Natural killer cell (primary cell): Measurements from ENCODE around the gene ZMIZ1. TPM values are rescaled to one million over a fixed set of nuclear protein-coding genes. Genes with fewer than 3 reads are reported as not detected.

ENCODE experiments used
- ATAC-seq, 3 donors: fragments of 150-1000 bp in 2 of 3; fragments of 200-7000 bp in 1 of 3; cut with Tn5 transposase; 1 replicate in 1 of 3; 2 replicates in 2 of 3; pipeline ENCODE4 v1.10.0; 2021; ENCODE audit warnings: mild to moderate bottlenecking in 2 of 3, moderate library complexity in 2 of 3
- DNase-seq, 2 donors: peaks; one replicate each; pipeline versions ENCODE4 v3.0.0 to v3.0.0-alpha.2; 2013 to 2021; ENCODE audit warnings: mixed read lengths in 1 of 2
- H3K27ac ChIP-seq: one replicate; pipeline ENCODE4 v1.5.1; 2013; ENCODE audit warnings: mild to moderate bottlenecking, low read length
- H3K27me3 ChIP-seq: one replicate; pipeline ENCODE4 v1.6.1; 2013; ENCODE audit warnings: low read length; ENCODE audit not compliant: control insufficient read depth, insufficient read depth
- H3K36me3 ChIP-seq: one replicate; pipeline ENCODE4 v1.6.1; 2013; ENCODE audit warnings: low read length; ENCODE audit not compliant: control insufficient read depth, insufficient read depth
- H3K4me1 ChIP-seq: one replicate; pipeline ENCODE4 v1.6.1; 2013; ENCODE audit warnings: low read length; ENCODE audit not compliant: control insufficient read depth, insufficient read depth
- H3K4me3 ChIP-seq: one replicate; pipeline ENCODE4 v1.5.1; 2013; ENCODE audit warnings: low read length
- H3K9me3 ChIP-seq: one replicate; pipeline ENCODE4 v1.6.1; 2013; ENCODE audit warnings: low read length; ENCODE audit not compliant: control insufficient read depth, insufficient read depth
- H3K27ac Mint-ChIP-seq, 2 donors: one replicate each; pipeline ENCODE4 v1.8.0; 2022; ENCODE audit warnings: mild to moderate bottlenecking in 2 of 2, mixed read lengths in 2 of 2, moderate library complexity in 1 of 2
- H3K27me3 Mint-ChIP-seq, 2 donors: one replicate each; pipeline ENCODE4 v1.8.0; 2022; ENCODE audit warnings: low read depth in 2 of 2, mixed read lengths in 2 of 2
- H3K36me3 Mint-ChIP-seq: one replicate; pipeline ENCODE4 v1.8.0; 2022; ENCODE audit warnings: mixed read lengths
- H3K4me1 Mint-ChIP-seq, 2 donors: one replicate each; pipeline ENCODE4 v1.8.0; 2022; ENCODE audit warnings: mixed read lengths in 2 of 2
- H3K4me3 Mint-ChIP-seq: one replicate; pipeline ENCODE4 v1.8.0; 2022; ENCODE audit warnings: mild to moderate bottlenecking, moderate library complexity, mixed read lengths
- H3K9me3 Mint-ChIP-seq, 2 donors: one replicate each; pipeline ENCODE4 v1.8.0; 2022; ENCODE audit warnings: mixed read lengths in 2 of 2
- WGBS: methylation state at CpG from one replicate; pipeline ENCODE4 v1.1.7; 2013; ENCODE audit warnings: missing lambda C conversion rate; ENCODE audit not compliant: insufficient coverage; 5-methylcytosine and 5-hydroxymethylcytosine counted together
- intact Hi-C: fragments of 100-400 bp; cut with micrococcal nuclease; formaldehyde crosslinking; loops from one replicate; pipeline ENCODE4 v1.14.2; 2022
- total RNA-seq, 4 donors: library from RNA; stranded (reverse); fragments of 120-200 nt in 1 of 4; gene quantifications; one replicate each; pipeline versions ENCODE4 v1.2.3 to v1.2.4, GENCODE V29; 2013 to 2022
- TF ChIP-seq, protein P1 (sequence below): fragments of 200-600 bp; IDR thresholded peaks from one replicate; pipeline ENCODE4 v1.8.0; 2022; ENCODE audit warnings: antibody characterized with exemption

ZMIZ1 gene
- total RNA-seq, 3 donors from 2014 or later (not counting 1 experiment from before 2014, with no cell fraction given): 36.5 to 51.5 (median 37.9) TPM

DNA sequence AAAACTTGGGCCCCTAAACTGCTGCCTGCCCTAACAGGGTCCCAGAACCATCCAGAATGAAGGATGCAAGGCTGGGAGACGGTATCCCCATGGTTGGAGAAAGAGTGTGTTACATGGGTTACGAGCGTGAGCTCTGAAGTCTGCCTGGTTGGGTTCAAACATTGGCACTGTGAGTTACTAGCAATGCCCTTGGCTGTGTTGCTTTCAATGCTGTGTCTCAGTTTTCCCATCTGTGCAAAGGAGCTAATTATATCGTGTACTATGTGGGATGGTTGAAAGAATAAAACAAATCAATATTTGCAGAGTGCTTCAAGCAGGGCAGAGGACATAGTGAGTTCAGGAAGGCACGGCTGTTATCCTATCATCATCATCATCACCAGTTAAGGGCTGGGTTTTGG lies 114.7 kb downstream of the ZMIZ1 start:
- no peak for ATAC-seq

DNA sequence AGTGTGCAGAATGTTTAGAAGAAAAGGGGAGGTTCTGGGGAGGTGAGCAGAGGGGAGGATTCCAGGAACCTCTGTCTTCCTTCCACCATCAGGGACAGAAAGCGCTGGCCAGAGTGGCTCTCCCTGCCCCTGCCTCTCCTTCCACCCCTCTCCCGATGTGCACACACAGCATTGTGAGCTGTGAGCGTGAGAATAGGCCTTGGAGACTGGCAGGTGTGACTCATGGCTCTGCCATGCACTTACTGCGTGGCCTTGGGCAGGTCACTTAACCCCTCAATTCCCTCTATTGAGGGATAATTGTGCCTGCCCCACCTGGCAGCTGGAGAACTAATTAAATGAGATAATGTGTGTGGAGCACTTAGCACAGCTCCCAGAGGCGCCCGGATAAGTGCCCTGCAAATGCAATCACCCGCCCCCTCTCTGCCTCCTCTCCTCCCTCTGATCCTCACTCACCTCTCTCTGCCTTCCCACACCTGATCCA lies 115.4 kb downstream of the ZMIZ1 start:
- no peak overlapping the region for H3K4me3 Mint-ChIP-seq
- peaks cover 6% of the 10 kb centered on the region for H3K4me1 ChIP-seq
- ATAC-seq (no peak), DNase-seq (no peak)
- no peaks in the 10 kb centered on the region for H3K36me3 ChIP-seq
- no peak overlapping the region for H3K27ac ChIP-seq
- intact Hi-C loops: no loop called here
- 61% methylated on average over 7 of the region's 7 CpGs for whole genome bisulfite sequencing
- H3K36me3 Mint-ChIP-seq: no peaks in the 10 kb centered on the region
- peaks cover 10 to 39% of the 10 kb centered on the region in 2 donors for H3K4me1 Mint-ChIP-seq
- TF ChIP-seq, protein P1, sequence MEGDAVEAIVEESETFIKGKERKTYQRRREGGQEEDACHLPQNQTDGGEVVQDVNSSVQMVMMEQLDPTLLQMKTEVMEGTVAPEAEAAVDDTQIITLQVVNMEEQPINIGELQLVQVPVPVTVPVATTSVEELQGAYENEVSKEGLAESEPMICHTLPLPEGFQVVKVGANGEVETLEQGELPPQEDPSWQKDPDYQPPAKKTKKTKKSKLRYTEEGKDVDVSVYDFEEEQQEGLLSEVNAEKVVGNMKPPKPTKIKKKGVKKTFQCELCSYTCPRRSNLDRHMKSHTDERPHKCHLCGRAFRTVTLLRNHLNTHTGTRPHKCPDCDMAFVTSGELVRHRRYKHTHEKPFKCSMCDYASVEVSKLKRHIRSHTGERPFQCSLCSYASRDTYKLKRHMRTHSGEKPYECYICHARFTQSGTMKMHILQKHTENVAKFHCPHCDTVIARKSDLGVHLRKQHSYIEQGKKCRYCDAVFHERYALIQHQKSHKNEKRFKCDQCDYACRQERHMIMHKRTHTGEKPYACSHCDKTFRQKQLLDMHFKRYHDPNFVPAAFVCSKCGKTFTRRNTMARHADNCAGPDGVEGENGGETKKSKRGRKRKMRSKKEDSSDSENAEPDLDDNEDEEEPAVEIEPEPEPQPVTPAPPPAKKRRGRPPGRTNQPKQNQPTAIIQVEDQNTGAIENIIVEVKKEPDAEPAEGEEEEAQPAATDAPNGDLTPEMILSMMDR: no peak
- H3K27ac Mint-ChIP-seq: no peak overlapping the region
- no peak overlapping the region for H3K4me3 ChIP-seq
- H3K9me3 ChIP-seq: no peaks in the 10 kb centered on the region
- H3K27me3 ChIP-seq: no peaks in the 10 kb centered on the region
- H3K9me3 Mint-ChIP-seq: no peaks in the 10 kb centered on the region
- no peaks in the 10 kb centered on the region for H3K27me3 Mint-ChIP-seq

More for the DNA sequence above, 114.7 kb downstream of the ZMIZ1 start:
- Histone ChIP-seq H3K4me3 (no peak overlapping the region), H3K27me3 (no peaks in the 10 kb centered on the region), H3K36me3 (no peaks in the 10 kb centered on the region), H3K9me3 (no peaks in the 10 kb centered on the region), H3K27ac (no peak overlapping the region), H3K4me1 (peaks cover 9% of the 10 kb centered on the region)
- DNase-seq: no peak
- WGBS: 93% methylated on average over 5 of the region's 5 CpGs
- Mint-ChIP-seq H3K27me3 (no peaks in the 10 kb centered on the region), H3K27ac (no peak overlapping the region), H3K4me3 (no peak overlapping the region), H3K36me3 (no peaks in the 10 kb centered on the region), H3K4me1 (peaks cover 6 to 44% of the 10 kb centered on the region in 2 donors), H3K9me3 (no peaks in the 10 kb centered on the region)
- TF ChIP-seq, protein P1: no peak
- intact Hi-C loops: no loop called here

- ATAC-seq (no peak), DNase-seq (no peak)
- Mint-ChIP-seq H3K9me3 (no peaks in the 10 kb centered on the region), H3K36me3 (no peaks in the 10 kb centered on the region), H3K27me3 (no peaks in the 10 kb centered on the region), H3K27ac (no peak overlapping the region), H3K4me3 (no peak overlapping the region), H3K4me1 (peaks cover 15 to 37% of the 10 kb centered on the region in 2 donors)
- intact Hi-C loops: no loop called here
- Histone ChIP-seq H3K9me3 (no peaks in the 10 kb centered on the region), H3K36me3 (no peaks in the 10 kb centered on the region), H3K4me1 (peaks cover 6% of the 10 kb centered on the region), H3K27ac (no peak overlapping the region), H3K27me3 (no peaks in the 10 kb centered on the region), H3K4me3 (no peak overlapping the region)
- 80% methylated on average over 6 of the region's 6 CpGs for WGBS
- TF ChIP-seq, protein P1: no peak
These were observed 115.9 kb downstream of the ZMIZ1 start for GRCh38 chr10:79184657-79185056.
